GM12891 (cell line): Measurements from ENCODE around the gene RABL6.
A peak's percentile ranks its signal among the peaks of the same experiment; 100 is the strongest.
"Not testable (repeated sequence)": the region's sequence is repeated elsewhere in the genome, so short reads cannot be mapped to it uniquely, and the experiment has no call there.

Experiments
- DNase-seq: peaks from one replicate; pipeline ENCODE4 v3.0.0; 2011; ENCODE audit warnings: low spot score; ENCODE audit not compliant: insufficient read length
- FAIRE-seq: peaks from 2 replicates; lab custom pipeline; 2011; peaks lifted over from hg19 to GRCh38; lab: Jason Lieb, UNC
- PAX5 ChIP-seq: IDR thresholded peaks from 2 replicates; pipeline ENCODE4 v1.6.1; 2011; ENCODE audit warnings: low read length, moderate library complexity, mild to moderate bottlenecking; ENCODE audit not compliant: insufficient read depth, severe bottlenecking
- POLR2A ChIP-seq: IDR thresholded peaks from 2 replicates; pipeline ENCODE4 v1.6.1; 2011; ENCODE audit warnings: low read depth, low read length, control low read depth
- POLR2AphosphoS5 ChIP-seq: IDR thresholded peaks from 2 replicates; pipeline ENCODE4 v1.6.1; 2011; ENCODE audit warnings: low read depth, low read length, control low read depth
- POU2F2 ChIP-seq: IDR thresholded peaks from 2 replicates; pipeline ENCODE4 v1.6.1; 2011; ENCODE audit warnings: low read depth, mild to moderate bottlenecking, control low read depth, low read length, moderate library complexity
- SPI1 ChIP-seq: IDR thresholded peaks from 2 replicates; pipeline ENCODE4 v1.6.1; 2011; ENCODE audit warnings: low read depth, low read length, control low read depth
- TAF1 ChIP-seq: IDR thresholded peaks from 2 replicates; pipeline ENCODE4 v1.6.1; 2011; ENCODE audit warnings: low read depth, low read length, control low read depth

The RABL6 gene

GRCh38 chr9:136789523-136789937 lies 18.2 kb upstream of the RABL6 start:
- DNase-seq (no peak), FAIRE-seq (no peak)
- TF ChIP-seq PAX5 (no peak), POLR2A (no peak)

GRCh38 chr9:136790640-136791515 lies 16.9 kb upstream of the RABL6 start, which contains the start of gene TMEM141:
TMEM141 (plus strand) TSS chr9:136791344; CDS start chr9:136791371, 27 bp downstream.
- FAIRE-seq, result peak; percentile 95
- peak; percentile 98 for DNase-seq
- TF ChIP-seq PAX5 (no peak), TAF1 (0 out of 2 replicates have a peak, but pooled peaks have one; percentile 19)

GRCh38 chr9:136791516-136792276 lies 16.1 kb upstream of the RABL6 start:
- DNase-seq (peak; percentile 56), FAIRE-seq (peak; percentile 20)
- TF ChIP-seq PAX5, result no peak
- peak; percentile 32; the same call in 1 of the 2 replicates for TF ChIP-seq POU2F2

GRCh38 chr9:136792321-136793085 lies 15.2 kb upstream of the RABL6 start:
- TF ChIP-seq SPI1 (no peak), POLR2A (no peak), PAX5 (no peak), POLR2AphosphoS5 (no peak), POU2F2 (no peak), TAF1 (no peak)
- FAIRE-seq (no peak), DNase-seq (no peak)

DNA sequence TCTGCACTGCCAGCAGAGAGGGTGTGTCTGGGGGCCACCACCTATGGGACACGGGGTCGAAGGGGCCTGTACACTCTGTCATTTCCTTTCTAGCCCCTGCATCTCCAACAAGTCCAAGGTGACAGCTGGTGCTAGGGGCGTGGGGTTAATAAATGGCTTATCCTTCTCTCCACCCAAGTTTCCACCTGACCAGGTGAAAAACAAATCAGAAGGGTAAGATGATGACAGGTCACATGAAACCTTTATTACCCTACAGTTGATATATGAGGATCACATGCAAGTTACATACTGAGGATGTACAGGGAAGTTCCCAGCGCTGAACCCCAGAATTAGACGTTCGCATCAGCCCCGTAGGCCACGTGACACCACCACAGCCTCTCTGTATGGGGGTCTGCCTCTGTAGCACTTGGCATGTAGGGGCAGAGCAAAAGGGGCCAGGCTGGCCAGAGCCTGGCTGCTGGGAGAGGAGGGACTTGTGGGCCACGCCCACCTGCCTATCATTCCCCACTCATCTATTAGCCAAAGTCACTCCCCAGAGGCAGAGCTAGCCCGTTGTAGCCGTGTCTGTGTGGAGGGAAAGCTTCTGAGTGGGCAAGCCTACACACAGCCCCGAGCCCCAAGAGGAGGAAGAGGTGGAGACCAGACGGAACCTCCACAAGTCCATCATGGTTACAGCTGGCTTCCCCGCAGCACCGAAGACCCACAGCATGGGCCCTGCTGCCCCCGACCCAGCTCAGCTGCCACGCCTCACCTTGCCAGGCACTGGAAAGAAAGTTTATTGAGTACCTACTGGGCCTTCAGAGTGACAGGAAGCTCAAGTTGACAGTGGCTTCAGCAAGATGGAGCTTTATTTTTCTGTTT lies 14.4 kb upstream of the RABL6 start:
- no peak for TF ChIP-seq PAX5
- TF ChIP-seq POLR2A, result no peak
- no peak for TF ChIP-seq TAF1
- TF ChIP-seq POLR2AphosphoS5, result no peak
- TF ChIP-seq POU2F2, result no peak
- no peak for TF ChIP-seq SPI1
- no peak for DNase-seq
- no peak for FAIRE-seq

GRCh38 chr9:136794281-136794999 lies 13.3 kb upstream of the RABL6 start:
- FAIRE-seq, result no peak
- TF ChIP-seq POLR2A (no peak), POU2F2 (no peak), PAX5 (no peak), TAF1 (no peak), SPI1 (no peak), POLR2AphosphoS5 (no peak)
- DNase-seq, result no peak

GRCh38 chr9:136795000-136795348 lies 12.8 kb upstream of the RABL6 start:
- FAIRE-seq (no peak), DNase-seq (no peak)
- TF ChIP-seq POLR2AphosphoS5, result no peak

DNA sequence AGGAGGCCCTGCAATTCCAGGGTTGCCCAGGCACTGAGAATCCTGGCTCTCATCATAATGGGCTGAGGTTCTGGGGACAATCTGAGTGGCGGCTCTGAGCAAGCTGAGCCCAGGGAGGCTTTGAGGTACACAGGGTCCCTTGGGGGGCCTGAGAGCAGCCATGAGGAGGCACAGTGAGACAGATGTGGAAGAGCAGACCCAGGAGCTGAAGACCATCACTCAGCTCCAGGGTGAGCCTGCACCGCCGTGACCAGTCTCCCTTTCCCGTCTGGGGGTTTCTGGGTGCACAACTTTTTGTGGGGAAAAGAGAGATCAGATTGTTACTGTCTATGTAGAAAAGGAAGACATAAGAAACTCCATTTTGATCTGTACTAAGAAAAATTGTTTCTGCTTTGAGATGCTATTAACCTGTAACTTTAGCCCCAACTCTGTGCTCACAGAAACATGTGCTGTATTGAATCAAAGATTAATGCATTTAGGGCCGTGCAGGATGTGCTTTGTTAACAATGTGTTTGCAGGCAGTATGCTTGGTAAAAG lies 11.4 kb upstream of the RABL6 start, which contains the start of gene CCDC183:
TSS of gene CCDC183 (plus strand) at position 101 of the 537 bp plus-strand sequence. CDS start at position 161, 60 bp downstream.
- TF ChIP-seq POU2F2 (no peak), TAF1 (no peak), POLR2AphosphoS5 (no peak), PAX5 (no peak), POLR2A (no peak), SPI1 (no peak)
- FAIRE-seq (no peak), DNase-seq (no peak)

- not testable (repeated sequence) for DNase-seq, FAIRE-seq
Observed at GRCh38 chr9:136796775-136797347, 10.9 kb upstream of the RABL6 start.
